Measurements from ENCODE around the gene AXDND1. TPM values are rescaled to one million over a fixed set of nuclear protein-coding genes. Genes with fewer than 3 reads are reported as not detected.

Gene AXDND1
- total RNA-seq, 1 experiment from 2014 or later, result 0.48 TPM

DNA sequence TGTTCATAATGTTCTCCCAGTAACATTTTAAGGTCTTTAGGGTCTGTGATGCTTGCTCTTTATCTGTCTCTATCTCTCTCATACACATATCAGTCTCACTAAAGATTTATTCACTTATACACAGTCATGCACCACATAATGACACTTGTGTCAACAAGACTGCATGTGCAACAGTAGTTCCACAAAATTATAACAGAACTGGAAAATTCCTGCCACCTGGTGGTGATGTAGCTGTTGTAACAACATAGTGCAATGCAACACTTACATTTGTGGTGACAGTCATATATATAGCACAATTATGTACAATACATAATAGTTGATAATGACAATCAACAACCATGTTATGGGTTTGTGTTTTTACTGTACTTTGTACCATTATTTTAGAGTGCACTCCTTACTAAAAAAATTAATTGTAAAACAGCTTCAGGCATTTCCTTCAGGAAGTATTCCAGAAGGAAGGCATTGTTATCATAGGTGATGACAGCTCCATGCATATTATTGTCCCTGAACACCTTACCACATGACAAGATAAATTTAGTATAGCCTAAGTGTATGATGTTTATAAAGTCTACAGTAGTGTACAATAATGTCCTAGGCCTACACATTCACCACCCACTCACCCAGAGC, 234.0 kb downstream of the AXDND1 start:
- H2BK5ac ChIP-seq (ENCODE audit: insufficient read length, low read length), result no peak overlapping the region
- no peak overlapping the region for H2BK15ac ChIP-seq (ENCODE audit: low read depth, low read length)
- no peak overlapping the region for H3K56ac ChIP-seq (ENCODE audit: insufficient read length, low read depth, low read length)
- no peak overlapping the region for H3T11ph ChIP-seq (ENCODE audit: low read length)
- no peak overlapping the region for H3K27ac Mint-ChIP-seq
- H3K27ac ChIP-seq (ENCODE audit: insufficient read length, low read depth, low read length), result no peak overlapping the region
- H3K4me1 Mint-ChIP-seq, result no peaks in the 10 kb centered on the region
- H3K79me2 ChIP-seq (ENCODE audit: insufficient read depth, low read length), result no peaks in the 10 kb centered on the region
- H2BK20ac ChIP-seq (ENCODE audit: low read depth, low read length, poor library complexity, severe bottlenecking), result no peak overlapping the region
- no peaks in the 10 kb centered on the region for H3K79me1 ChIP-seq (ENCODE audit: insufficient read depth, low read depth, low read length, poor library complexity, severe bottlenecking)
- H3K4ac ChIP-seq (ENCODE audit: low read depth, low read length), result no peak overlapping the region
- no peaks in the 10 kb centered on the region for H4K20me1 ChIP-seq (ENCODE audit: control insufficient read depth, insufficient read depth, insufficient read length)
- H4K5ac ChIP-seq (ENCODE audit: insufficient read length, low read depth, low read length), result no peak overlapping the region
- H3K4me3 Mint-ChIP-seq, result no peak overlapping the region
- H3K9ac ChIP-seq (ENCODE audit: extremely low read depth, insufficient read length, low read length), result no peak overlapping the region
- H3K27me3 Mint-ChIP-seq (ENCODE audit: low read depth), result no peaks in the 10 kb centered on the region
- TF ChIP-seq CTCF (conservative IDR thresholded peaks at IDR 0.05), result peak; percentile 61
- no peaks in the 10 kb centered on the region for H3K27me3 ChIP-seq (ENCODE audit: insufficient read depth, low read length)
- H4K91ac ChIP-seq (ENCODE audit: insufficient read length, low read depth, low read length), result no peak overlapping the region
- H3K9me3 Mint-ChIP-seq, result peaks cover 5 to 12% of the 10 kb centered on the region in 2 experiments; a peak in 3 of 5 replicates
- H3K4me1 ChIP-seq (ENCODE audit: insufficient read depth, low read length), result no peaks in the 10 kb centered on the region
- H2AK5ac ChIP-seq (ENCODE audit: insufficient read length, low read length), result no peak overlapping the region
- H2AFZ ChIP-seq (ENCODE audit: low read length), result no peak overlapping the region
- no peak overlapping the region for H3K4me2 ChIP-seq (ENCODE audit: insufficient read depth, insufficient read length, low read length)
- H3K18ac ChIP-seq (ENCODE audit: insufficient read length, low read depth, low read length), result no peak overlapping the region
- H4K8ac ChIP-seq (replicated peaks; ENCODE audit: insufficient read length, low read depth, low read length), result no peak overlapping the region
- H3K9me3 ChIP-seq (ENCODE audit: control insufficient read depth, low read depth, low read length), result no peaks in the 10 kb centered on the region
- no peak overlapping the region for H3K23ac ChIP-seq (ENCODE audit: insufficient read length, low read depth, low read length)
- peaks cover 2 to 10% (median 5%) of the 10 kb centered on the region in 3 experiments; a peak in 5 of 7 replicates for H3K36me3 Mint-ChIP-seq (ENCODE audit: insufficient read depth in 1 of 3, low read depth in 3 of 3)
- no peak for DNase-seq
- no peaks in the 10 kb centered on the region for H3K23me2 ChIP-seq (ENCODE audit: insufficient read length, low read depth, low read length, poor library complexity, severe bottlenecking)
- H2BK12ac ChIP-seq (ENCODE audit: insufficient read length, low read depth, low read length), result no peak overlapping the region
- H2BK120ac ChIP-seq (ENCODE audit: low read depth, low read length, poor library complexity, severe bottlenecking), result no peak overlapping the region
- H3K14ac ChIP-seq (ENCODE audit: insufficient read depth, low read length), result no peak overlapping the region
